ENCODE results near the gene DENND1B.

- TF ChIP-seq, protein P1, sequence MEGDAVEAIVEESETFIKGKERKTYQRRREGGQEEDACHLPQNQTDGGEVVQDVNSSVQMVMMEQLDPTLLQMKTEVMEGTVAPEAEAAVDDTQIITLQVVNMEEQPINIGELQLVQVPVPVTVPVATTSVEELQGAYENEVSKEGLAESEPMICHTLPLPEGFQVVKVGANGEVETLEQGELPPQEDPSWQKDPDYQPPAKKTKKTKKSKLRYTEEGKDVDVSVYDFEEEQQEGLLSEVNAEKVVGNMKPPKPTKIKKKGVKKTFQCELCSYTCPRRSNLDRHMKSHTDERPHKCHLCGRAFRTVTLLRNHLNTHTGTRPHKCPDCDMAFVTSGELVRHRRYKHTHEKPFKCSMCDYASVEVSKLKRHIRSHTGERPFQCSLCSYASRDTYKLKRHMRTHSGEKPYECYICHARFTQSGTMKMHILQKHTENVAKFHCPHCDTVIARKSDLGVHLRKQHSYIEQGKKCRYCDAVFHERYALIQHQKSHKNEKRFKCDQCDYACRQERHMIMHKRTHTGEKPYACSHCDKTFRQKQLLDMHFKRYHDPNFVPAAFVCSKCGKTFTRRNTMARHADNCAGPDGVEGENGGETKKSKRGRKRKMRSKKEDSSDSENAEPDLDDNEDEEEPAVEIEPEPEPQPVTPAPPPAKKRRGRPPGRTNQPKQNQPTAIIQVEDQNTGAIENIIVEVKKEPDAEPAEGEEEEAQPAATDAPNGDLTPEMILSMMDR (IDR thresholded peaks at IDR 0.05), result no peak
- TF ChIP-seq POLR2A (IDR thresholded peaks at IDR 0.05), result no peak
- TF ChIP-seq POLR2AphosphoS5 (IDR thresholded peaks at IDR 0.05), result no peak
- no peak for TF ChIP-seq EP300 (IDR thresholded peaks at IDR 0.05)
These were observed 126.1 kb downstream of the DENND1B start for GRCh38 chr1:197649188-197649587.
